ENCODE measurements around the gene ECHDC3.

GRCh38 chr10:11757821-11758463, 15.8 kb downstream of the ECHDC3 start:
- no peak for TF ChIP-seq POLR2A (IDR thresholded peaks at IDR 0.05)
- TF ChIP-seq POLR2AphosphoS5 (IDR thresholded peaks at IDR 0.05), result peak in 2 of 3 donors; percentile 4 to 16
- peak; percentile 93 to 95 for TF ChIP-seq CTCF (IDR thresholded peaks at IDR 0.05)
- no peak for TF ChIP-seq EP300 (IDR thresholded peaks at IDR 0.05)

All from suprapubic skin (tissue), 4 donors.